GM19238 (cell line): Measurements from ENCODE around the gene ACVR1.
"Not testable (repeated sequence)": the region's sequence is repeated elsewhere in the genome, so short reads cannot be mapped to it uniquely, and the experiment has no call there.

Experiments used
- DNase-seq: peaks from one replicate; pipeline ENCODE4 v3.0.0; 2011; ENCODE audit warnings: low spot score; ENCODE audit not compliant: insufficient read length

Gene ACVR1

GRCh38 chr2:157761520-157761919, 114.6 kb downstream of the ACVR1 start:
- DNase-seq, result no peak

DNA sequence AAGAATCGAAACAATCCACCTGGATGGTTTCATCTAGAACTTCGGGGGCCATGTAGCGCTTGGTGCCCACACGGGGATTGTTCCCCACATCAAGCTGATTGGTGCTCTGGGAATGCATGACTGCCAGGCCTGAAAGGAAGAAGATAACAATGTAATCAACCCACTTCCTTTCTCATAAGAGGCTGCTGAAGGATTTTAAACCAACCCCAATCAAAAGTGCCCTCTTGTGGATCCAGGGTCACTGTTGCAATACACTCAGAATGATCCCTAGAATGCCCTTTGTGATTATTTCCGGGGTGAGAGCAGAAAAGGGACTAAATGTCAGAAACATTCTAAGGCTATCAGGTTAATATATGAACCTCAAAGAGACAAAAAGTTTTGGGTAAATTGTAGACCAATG, 115.2 kb downstream of the ACVR1 start:
- DNase-seq, result no peak

- DNase-seq, result no peak
Observed at GRCh38 chr2:157759855-157760254, 116.3 kb downstream of the ACVR1 start.

GRCh38 chr2:157758586-157758985, 117.5 kb downstream of the ACVR1 start:
- DNase-seq, result no peak

GRCh38 chr2:157757500-157757899, 118.6 kb downstream of the ACVR1 start:
- no peak for DNase-seq

GRCh38 chr2:157756447-157756846, 119.7 kb downstream of the ACVR1 start:
- not testable (repeated sequence) for DNase-seq

- DNase-seq, result no peak
Observed at GRCh38 chr2:157751462-157752058, 124.6 kb downstream of the ACVR1 start.

DNA sequence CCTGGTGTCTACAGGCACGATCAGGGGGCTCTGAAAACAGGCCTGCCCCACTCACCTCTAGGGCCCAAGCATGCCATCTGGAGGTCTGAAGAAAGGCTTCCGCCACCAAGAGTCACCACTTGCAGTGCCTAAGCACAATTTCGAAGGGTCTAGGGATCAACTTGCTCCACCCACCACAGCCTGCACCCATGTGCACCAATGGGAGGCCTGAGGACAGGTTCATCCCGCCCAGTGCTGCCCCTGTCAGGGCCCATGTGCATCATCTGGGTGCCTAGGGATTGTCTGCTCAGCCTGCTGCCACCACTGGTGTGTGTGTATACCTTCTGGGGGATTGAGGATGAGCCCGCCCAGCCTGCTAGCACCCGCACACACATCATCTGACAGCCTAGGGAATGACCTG, 126.4 kb downstream of the ACVR1 start:
- DNase-seq, result no peak

GRCh38 chr2:157748371-157749142, 127.6 kb downstream of the ACVR1 start:
- DNase-seq, result no peak

- DNase-seq, result no peak
Observed at GRCh38 chr2:157747695-157748370, 128.3 kb downstream of the ACVR1 start.

DNA sequence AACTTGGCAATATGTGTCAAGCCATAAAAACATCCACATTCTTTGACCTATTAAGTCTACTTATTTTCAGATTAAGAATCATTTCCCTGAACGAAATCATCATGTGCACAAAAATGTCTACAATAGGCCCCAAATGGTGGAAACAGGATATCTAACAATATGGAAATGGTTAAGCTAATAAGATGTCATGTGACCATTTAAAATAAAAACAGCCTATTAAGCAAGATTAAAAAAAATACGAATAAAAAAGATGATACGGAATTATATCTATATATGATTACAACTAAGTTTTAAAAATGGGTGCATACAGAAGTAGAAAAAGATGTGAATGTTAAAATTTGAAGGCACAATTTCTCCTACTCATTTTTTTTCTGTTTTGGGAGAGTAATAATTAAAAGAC, 128.8 kb downstream of the ACVR1 start:
- DNase-seq, result no peak

GRCh38 chr2:157746234-157746950, 129.7 kb downstream of the ACVR1 start:
- no peak for DNase-seq

- no peak for DNase-seq
Observed at GRCh38 chr2:157744571-157745076, 131.5 kb downstream of the ACVR1 start.

DNA sequence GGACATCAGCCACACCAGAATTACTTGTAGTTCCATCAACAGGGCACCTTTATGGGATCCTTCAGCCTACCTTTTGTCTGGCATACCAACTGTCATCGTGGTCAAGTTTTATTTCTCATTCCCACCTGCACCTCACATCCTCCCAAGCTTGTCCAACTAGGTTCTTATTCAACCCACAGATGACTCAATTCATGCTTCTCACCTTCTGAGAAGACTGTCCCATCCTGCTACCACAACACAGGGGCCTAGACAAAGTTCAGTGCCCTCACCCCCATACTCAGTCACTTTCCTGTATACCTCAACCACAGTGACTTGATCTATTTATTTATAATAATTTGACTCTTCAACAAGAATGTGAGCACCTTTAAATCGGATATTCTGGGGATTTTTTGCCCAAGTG, 133.1 kb downstream of the ACVR1 start:
- DNase-seq, result no peak

DNA sequence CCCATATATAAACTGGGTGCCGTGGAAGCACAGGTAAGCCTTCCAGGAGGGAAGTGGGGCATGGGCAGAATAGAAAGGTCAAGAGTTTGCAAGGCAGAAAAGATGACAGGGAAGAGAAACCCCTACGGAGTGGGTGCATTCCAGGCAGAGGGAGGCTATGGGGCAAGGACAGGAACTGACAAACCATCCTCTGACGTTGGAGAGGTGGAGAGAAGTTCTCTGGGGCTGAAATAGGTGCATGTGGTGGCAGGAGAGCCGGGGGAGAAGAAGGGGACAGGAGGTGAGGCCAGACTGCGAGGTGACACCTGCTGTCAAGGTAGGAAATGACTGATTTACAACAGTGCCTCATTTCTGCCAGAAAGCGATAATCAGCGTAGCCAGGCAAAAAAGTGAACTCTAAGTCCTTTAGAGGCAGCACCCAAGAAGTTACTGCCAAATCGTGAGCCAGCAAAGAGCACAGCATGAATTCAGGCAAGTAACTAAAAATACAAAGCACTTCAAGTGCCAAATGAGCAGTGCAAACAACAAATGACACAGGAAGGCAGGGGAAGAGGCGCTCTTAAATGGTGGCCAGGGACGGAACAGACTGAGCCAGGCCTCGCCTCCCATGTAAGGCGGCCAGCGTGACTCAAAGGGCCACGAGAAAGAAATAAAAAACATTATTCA, 134.2 kb downstream of the ACVR1 start:
- no peak for DNase-seq

DNA sequence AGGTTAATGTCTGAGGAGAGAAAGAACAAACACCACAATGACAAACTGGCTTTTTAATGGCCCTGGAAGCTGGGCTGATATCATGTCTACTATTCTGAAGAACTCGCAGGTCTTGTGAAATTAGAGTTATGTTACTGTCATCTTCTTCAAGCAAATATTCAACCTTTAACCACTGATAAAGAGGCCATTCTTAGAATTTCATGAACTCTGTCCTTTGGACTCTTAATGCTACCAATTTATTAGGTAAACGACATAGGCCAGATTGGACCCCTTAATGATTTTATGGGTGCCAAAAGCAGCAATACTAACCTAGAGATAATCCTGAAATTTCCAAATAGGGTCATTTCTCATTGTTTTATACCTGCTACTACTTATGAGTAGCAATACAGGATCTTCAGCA, 138.5 kb downstream of the ACVR1 start:
- no peak for DNase-seq

DNA sequence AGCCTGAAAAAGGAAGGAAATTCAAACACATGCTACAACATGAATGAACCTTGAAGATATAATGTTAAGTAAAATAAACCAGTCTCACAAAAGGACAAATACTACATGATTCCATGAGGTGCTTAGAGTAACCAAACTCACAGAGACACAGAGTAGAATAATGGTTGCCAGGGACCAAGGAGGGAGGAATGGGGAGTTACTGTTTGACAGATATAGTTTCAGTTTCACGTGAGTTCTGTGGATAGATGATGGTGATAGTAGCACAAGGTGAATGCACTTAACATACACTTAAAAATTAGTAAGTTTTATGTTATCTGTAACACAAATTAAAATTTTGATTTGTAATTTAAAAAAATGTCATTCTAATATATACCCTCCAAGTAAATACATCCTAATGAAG, 140.6 kb downstream of the ACVR1 start:
- no peak for DNase-seq

DNA sequence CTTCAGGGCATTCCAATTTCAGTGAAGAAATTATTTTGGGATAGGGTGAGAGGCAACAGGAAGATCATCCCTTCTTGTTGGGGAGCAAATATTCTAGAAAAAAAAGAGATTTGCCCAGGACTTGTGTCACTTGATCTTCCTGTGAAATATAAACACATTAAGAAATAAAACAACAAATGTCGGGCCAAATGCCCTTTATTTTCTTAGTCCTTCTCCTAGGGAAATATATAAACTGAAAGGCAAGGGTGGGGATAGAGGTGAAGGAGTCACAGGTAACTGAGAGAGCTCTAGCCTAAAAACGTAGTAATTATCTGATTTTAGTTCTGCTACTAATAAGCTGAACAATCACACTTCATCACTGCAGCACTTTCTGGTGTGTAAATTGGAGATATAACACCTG, 142.9 kb downstream of the ACVR1 start:
- no peak for DNase-seq

GRCh38 chr2:157732596-157732995, 143.5 kb downstream of the ACVR1 start:
- DNase-seq, result no peak

DNA sequence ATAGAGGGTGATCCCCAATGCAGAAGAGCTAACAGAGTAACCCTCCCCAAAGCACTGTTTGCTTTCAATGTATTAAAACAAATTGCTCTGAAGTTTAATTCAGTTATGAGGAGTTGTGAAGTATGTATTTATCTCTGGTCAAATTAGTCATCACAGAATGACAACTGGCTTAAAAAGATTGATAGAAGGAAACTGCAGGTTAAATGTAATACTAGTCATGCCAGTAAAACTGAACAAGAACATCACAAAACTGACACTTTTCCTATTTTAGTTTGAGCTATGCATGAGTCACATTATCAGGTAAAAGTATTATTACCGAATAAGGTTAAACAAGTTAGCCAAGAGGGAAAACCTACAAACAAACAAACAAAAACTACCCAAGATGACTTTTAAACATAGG, 148.4 kb downstream of the ACVR1 start:
- no peak for DNase-seq

DNA sequence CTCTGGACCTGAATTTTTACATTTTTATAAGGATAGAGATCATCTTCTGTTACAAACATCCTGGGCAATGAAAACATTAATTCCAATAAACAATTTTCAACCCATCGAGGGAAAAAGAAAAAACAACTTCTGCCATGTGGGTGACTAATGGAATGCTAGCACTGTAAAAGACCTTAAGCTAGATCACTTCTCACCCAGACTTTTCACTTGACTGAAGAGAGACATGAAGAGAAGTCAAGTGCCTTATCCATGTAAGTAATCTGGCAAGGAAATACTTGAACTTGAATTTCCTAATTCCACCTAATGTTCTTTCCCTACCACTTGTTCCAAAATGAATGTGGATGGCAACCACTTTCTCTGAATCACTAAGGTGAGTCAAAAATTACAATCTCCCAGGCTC, 149.2 kb downstream of the ACVR1 start:
- no peak for DNase-seq
